Vagina (tissue), 2 donors: Measurements from ENCODE around the gene RPS27L.

ENCODE experiments used
- POLR2AphosphoS5 ChIP-seq, 2 donors: sonication (generic); formaldehyde crosslinking; IDR thresholded peaks; one replicate each; pipeline ENCODE4 v1.9.0; 2017; ENCODE audit warnings: antibody characterized with exemption in 2 of 2, mild to moderate bottlenecking in 2 of 2, low read depth in 1 of 2; ENCODE audit not compliant: insufficient read depth in 1 of 2
- TF ChIP-seq, protein P1 (sequence below), 3 experiments: fragments of 450-650 bp in 2 of 3; fragments of 200-600 bp in 1 of 3; sonication (generic) in 1 of 3; IDR thresholded peaks; one replicate each; pipeline ENCODE4 v1.5.1; 2017 to 2019; ENCODE audit warnings: antibody characterized with exemption in 3 of 3, mild to moderate bottlenecking in 2 of 3, moderate library complexity in 2 of 3

DNA sequence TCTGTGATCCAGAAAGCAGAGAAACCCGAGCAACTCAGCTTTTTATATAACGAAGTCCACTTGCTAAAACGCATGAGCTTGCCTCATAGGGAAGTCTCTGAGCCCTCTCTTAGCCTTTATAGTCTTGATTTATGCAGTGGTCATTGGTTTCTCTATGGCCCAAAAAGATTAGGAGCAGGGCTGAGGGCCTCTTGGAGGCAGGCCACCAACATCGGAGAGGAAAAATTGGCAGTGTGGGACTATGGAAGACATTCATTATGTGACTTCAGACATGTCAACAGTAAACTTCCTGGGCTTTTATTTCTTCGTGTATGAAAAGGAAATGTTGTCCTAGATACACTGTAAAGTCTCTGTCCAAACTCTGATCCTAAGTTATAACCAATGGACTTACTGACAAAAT is 45.6 kb upstream of the RPS27L start:
- no peak for TF ChIP-seq POLR2AphosphoS5 (IDR thresholded peaks at IDR 0.05; ENCODE audit: insufficient read depth in 1 of 2, low read depth in 1 of 2)
- TF ChIP-seq, protein P1, sequence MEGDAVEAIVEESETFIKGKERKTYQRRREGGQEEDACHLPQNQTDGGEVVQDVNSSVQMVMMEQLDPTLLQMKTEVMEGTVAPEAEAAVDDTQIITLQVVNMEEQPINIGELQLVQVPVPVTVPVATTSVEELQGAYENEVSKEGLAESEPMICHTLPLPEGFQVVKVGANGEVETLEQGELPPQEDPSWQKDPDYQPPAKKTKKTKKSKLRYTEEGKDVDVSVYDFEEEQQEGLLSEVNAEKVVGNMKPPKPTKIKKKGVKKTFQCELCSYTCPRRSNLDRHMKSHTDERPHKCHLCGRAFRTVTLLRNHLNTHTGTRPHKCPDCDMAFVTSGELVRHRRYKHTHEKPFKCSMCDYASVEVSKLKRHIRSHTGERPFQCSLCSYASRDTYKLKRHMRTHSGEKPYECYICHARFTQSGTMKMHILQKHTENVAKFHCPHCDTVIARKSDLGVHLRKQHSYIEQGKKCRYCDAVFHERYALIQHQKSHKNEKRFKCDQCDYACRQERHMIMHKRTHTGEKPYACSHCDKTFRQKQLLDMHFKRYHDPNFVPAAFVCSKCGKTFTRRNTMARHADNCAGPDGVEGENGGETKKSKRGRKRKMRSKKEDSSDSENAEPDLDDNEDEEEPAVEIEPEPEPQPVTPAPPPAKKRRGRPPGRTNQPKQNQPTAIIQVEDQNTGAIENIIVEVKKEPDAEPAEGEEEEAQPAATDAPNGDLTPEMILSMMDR (IDR thresholded peaks at IDR 0.05) = no peak
